Measurements from ENCODE around the gene ASAP3. TPM values are rescaled to one million over a fixed set of nuclear protein-coding genes. Genes with fewer than 3 reads are reported as not detected.
A peak's percentile ranks its signal among the peaks of the same experiment; 100 is the strongest.

ASAP3 gene
- total and polyA plus RNA-seq, 9 of the 15 experiments (the other 6 are each of a cell fraction or from before 2014, with no cell fraction given) = 1.7 to 31.2 (median 17.4) TPM

DNA sequence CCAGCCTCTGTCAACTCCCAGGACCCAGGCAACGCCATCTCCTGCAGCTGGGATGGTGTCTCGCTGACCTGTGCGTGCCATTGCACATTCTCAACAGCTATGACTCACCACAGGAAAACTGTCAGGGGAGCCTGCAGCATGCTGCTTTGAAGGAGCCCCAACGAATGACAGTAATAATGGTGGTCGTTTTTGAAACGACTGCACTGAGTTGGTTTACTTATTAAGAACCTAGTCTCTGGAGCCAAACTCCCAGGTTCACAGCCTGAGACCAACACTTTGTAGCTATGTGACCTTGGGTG lies 81.0 kb downstream of the ASAP3 start (continued):
- TF ChIP-seq CCAR2 (IDR thresholded peaks at IDR 0.05; ENCODE audit: low read depth, low read length) (no peak), NEUROD1 (IDR thresholded peaks at IDR 0.05; ENCODE audit: borderline replicate concordance, low read depth, low read length, partially characterized antibody) (no peak), NFRKB (IDR thresholded peaks at IDR 0.05; ENCODE audit: low read depth) (no peak), ARID1B (IDR thresholded peaks at IDR 0.05) (peak; percentile 14; the same call in 1 of the 2 replicates), SMARCA4 (IDR thresholded peaks at IDR 0.05) (peak; percentile 28; the same call in 1 of the 2 replicates), KAT7 (CRISPR knock-in tag; IDR thresholded peaks at IDR 0.05; ENCODE audit: borderline replicate concordance) (no peak), NR4A1 (CRISPR knock-in tag; IDR thresholded peaks at IDR 0.05) (no peak), NR4A1 (tag; IDR thresholded peaks at IDR 0.05) (no peak), ZNF57 (CRISPR knock-in tag; IDR thresholded peaks at IDR 0.05) (no peak), RBM39 (optimal IDR thresholded peaks at IDR 0.05; ENCODE audit: low read depth, low read length) (no peak), JUNB (CRISPR knock-in tag; conservative IDR thresholded peaks at IDR 0.05) (no peak), JUND (IDR thresholded peaks at IDR 0.05; ENCODE audit: borderline replicate concordance, low read depth, low read length) (peak; percentile 88), JUND (tag; IDR thresholded peaks at IDR 0.05; ENCODE audit: borderline replicate concordance, low read depth, low read length) (peak; percentile 82; the same call in 1 of the 3 replicates), ZC3H11A (IDR thresholded peaks at IDR 0.05; ENCODE audit: low read depth, low read length) (no peak), ZNF311 (CRISPR knock-in tag; IDR thresholded peaks at IDR 0.05) (no peak), EGR1 (conservative IDR thresholded peaks at IDR 0.05) (no peak), SPI1 (IDR thresholded peaks at IDR 0.05; ENCODE audit: borderline replicate concordance, low read depth, low read length) (no peak), MCM5 (IDR thresholded peaks at IDR 0.05; ENCODE audit: low read depth) (no peak), ZFP30 (CRISPR knock-in tag; IDR thresholded peaks at IDR 0.05; ENCODE audit: borderline replicate concordance) (no peak)
- TF ChIP-seq, protein P1, sequence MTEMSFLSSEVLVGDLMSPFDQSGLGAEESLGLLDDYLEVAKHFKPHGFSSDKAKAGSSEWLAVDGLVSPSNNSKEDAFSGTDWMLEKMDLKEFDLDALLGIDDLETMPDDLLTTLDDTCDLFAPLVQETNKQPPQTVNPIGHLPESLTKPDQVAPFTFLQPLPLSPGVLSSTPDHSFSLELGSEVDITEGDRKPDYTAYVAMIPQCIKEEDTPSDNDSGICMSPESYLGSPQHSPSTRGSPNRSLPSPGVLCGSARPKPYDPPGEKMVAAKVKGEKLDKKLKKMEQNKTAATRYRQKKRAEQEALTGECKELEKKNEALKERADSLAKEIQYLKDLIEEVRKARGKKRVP (CRISPR knock-in tag; IDR thresholded peaks at IDR 0.05) = no peak
- TF ChIP-seq, protein P2, sequence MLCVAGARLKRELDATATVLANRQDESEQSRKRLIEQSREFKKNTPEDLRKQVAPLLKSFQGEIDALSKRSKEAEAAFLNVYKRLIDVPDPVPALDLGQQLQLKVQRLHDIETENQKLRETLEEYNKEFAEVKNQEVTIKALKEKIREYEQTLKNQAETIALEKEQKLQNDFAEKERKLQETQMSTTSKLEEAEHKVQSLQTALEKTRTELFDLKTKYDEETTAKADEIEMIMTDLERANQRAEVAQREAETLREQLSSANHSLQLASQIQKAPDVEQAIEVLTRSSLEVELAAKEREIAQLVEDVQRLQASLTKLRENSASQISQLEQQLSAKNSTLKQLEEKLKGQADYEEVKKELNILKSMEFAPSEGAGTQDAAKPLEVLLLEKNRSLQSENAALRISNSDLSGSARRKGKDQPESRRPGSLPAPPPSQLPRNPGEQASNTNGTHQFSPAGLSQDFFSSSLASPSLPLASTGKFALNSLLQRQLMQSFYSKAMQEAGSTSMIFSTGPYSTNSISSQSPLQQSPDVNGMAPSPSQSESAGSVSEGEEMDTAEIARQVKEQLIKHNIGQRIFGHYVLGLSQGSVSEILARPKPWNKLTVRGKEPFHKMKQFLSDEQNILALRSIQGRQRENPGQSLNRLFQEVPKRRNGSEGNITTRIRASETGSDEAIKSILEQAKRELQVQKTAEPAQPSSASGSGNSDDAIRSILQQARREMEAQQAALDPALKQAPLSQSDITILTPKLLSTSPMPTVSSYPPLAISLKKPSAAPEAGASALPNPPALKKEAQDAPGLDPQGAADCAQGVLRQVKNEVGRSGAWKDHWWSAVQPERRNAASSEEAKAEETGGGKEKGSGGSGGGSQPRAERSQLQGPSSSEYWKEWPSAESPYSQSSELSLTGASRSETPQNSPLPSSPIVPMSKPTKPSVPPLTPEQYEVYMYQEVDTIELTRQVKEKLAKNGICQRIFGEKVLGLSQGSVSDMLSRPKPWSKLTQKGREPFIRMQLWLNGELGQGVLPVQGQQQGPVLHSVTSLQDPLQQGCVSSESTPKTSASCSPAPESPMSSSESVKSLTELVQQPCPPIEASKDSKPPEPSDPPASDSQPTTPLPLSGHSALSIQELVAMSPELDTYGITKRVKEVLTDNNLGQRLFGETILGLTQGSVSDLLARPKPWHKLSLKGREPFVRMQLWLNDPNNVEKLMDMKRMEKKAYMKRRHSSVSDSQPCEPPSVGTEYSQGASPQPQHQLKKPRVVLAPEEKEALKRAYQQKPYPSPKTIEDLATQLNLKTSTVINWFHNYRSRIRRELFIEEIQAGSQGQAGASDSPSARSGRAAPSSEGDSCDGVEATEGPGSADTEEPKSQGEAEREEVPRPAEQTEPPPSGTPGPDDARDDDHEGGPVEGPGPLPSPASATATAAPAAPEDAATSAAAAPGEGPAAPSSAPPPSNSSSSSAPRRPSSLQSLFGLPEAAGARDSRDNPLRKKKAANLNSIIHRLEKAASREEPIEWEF (CRISPR knock-in tag; IDR thresholded peaks at IDR 0.05) = no peak
- TF ChIP-seq, protein P3, sequence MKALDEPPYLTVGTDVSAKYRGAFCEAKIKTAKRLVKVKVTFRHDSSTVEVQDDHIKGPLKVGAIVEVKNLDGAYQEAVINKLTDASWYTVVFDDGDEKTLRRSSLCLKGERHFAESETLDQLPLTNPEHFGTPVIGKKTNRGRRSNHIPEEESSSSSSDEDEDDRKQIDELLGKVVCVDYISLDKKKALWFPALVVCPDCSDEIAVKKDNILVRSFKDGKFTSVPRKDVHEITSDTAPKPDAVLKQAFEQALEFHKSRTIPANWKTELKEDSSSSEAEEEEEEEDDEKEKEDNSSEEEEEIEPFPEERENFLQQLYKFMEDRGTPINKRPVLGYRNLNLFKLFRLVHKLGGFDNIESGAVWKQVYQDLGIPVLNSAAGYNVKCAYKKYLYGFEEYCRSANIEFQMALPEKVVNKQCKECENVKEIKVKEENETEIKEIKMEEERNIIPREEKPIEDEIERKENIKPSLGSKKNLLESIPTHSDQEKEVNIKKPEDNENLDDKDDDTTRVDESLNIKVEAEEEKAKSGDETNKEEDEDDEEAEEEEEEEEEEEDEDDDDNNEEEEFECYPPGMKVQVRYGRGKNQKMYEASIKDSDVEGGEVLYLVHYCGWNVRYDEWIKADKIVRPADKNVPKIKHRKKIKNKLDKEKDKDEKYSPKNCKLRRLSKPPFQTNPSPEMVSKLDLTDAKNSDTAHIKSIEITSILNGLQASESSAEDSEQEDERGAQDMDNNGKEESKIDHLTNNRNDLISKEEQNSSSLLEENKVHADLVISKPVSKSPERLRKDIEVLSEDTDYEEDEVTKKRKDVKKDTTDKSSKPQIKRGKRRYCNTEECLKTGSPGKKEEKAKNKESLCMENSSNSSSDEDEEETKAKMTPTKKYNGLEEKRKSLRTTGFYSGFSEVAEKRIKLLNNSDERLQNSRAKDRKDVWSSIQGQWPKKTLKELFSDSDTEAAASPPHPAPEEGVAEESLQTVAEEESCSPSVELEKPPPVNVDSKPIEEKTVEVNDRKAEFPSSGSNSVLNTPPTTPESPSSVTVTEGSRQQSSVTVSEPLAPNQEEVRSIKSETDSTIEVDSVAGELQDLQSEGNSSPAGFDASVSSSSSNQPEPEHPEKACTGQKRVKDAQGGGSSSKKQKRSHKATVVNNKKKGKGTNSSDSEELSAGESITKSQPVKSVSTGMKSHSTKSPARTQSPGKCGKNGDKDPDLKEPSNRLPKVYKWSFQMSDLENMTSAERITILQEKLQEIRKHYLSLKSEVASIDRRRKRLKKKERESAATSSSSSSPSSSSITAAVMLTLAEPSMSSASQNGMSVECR (CRISPR knock-in tag; IDR thresholded peaks at IDR 0.05) = no peak
